Stimulated activated CD4-positive, alpha-beta T cell treated with anti-CD3 and anti-CD28 coated beads, Interleukin-4, amount 100 ng/mL, for 4 hours (primary cell): ENCODE measurements around the gene CLCN7.

Experiments used
- DNase-seq, 2 experiments: peaks; one replicate each; pipeline ENCODE4 v3.0.0-alpha.2; 2020

CLCN7 gene

GRCh38 chr16:1398351-1398750, 76.5 kb downstream of the CLCN7 start:
- no peak for DNase-seq

DNA sequence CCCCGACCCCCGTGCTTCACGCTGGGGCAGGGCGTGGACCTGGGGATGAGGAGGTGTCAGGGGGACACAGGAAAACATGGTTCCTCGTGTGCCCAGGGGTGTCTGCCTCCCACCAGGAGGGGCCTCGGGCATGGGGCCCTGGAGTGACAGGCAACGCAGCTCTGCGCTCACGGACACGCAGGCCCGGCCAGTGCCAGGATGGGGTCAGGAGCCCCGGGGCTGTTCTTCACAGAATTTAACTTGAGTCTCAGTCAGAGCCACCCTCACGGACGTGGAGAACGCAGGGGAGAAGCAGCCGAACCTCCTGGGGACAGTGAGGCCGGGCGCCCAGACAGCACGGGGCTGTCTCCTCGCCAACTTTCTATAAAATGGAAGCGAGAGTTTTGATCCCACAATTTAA, 77.0 kb downstream of the CLCN7 start:
- no peak for DNase-seq

GRCh38 chr16:1395444-1396031, 79.3 kb downstream of the CLCN7 start:
- no peak for DNase-seq
